ENCODE results near the gene VRK3.

DNA sequence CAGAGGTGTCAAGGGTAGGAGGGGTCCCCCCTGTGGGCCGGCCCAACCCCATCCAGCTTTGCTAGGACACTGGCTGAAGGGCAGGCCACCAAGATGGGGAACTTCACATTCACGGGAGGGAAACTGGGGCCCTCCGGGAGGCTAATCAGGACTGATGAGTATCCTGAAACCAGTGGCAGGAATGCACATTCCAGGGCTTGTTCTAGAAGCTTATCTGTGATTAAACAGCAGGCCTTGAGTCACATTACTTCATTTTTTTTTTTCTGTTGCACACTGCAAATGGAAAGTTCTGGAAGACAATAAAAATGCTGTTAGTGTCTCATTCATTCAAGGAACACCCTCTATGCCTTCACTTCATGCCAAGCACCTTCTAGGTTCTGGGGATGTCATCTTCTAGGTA lies 48.7 kb downstream of the VRK3 start:
- TF ChIP-seq JUN (CRISPR knock-in tag; IDR thresholded peaks at IDR 0.05): no peak
- TF ChIP-seq, protein P1, sequence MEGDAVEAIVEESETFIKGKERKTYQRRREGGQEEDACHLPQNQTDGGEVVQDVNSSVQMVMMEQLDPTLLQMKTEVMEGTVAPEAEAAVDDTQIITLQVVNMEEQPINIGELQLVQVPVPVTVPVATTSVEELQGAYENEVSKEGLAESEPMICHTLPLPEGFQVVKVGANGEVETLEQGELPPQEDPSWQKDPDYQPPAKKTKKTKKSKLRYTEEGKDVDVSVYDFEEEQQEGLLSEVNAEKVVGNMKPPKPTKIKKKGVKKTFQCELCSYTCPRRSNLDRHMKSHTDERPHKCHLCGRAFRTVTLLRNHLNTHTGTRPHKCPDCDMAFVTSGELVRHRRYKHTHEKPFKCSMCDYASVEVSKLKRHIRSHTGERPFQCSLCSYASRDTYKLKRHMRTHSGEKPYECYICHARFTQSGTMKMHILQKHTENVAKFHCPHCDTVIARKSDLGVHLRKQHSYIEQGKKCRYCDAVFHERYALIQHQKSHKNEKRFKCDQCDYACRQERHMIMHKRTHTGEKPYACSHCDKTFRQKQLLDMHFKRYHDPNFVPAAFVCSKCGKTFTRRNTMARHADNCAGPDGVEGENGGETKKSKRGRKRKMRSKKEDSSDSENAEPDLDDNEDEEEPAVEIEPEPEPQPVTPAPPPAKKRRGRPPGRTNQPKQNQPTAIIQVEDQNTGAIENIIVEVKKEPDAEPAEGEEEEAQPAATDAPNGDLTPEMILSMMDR (IDR thresholded peaks at IDR 0.05): no peak
- TF ChIP-seq ZNF121 (CRISPR knock-in tag; IDR thresholded peaks at IDR 0.05): no peak
- TF ChIP-seq, protein P2, sequence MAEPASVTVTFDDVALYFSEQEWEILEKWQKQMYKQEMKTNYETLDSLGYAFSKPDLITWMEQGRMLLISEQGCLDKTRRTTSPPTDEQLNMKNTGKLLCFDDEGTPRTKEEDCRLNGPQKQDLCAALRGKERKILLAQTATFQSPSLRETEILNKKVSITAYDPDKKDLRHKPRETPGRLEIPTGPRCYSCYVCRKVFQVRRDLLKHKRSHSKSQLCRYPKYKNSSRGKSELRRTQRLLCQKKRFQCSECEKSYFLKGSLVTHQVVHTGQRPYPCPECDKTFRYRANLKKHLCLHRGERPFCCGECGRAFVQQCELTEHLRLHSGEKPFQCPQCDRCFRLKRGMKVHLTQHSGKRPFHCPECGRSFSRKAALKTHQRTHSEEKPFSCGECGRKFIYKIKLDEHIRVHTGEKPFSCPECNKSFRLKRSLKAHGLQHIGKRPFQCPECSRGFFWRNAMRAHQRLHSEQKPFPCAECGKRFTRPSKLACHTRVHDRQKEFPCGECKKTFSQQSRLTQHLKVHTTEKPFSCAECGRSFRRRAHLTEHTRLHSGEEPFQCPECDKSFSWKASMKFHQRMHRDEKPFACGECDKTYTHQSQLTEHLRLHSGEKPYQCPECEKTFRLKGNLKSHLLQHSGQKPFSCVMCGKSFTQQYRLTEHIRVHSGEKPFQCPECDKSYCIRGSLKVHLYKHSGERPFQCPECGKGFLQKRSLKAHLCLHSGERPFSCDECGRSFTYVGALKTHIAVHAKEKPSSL (CRISPR knock-in tag; conservative IDR thresholded peaks at IDR 0.05): no peak

Data from WTC11 (cell line).